Astrocyte (in vitro differentiated cells and primary cell): ENCODE results near the gene JOSD2. TPM values are rescaled to one million over a fixed set of nuclear protein-coding genes. Genes with fewer than 3 reads are reported as not detected.

Experiments used
- DNase-seq: peaks from one replicate; pipeline ENCODE4 v3.0.0-alpha.2; 2010; ENCODE audit warnings: low read depth
- FAIRE-seq: peaks from 2 replicates; lab custom pipeline; 2011; peaks lifted over from hg19 to GRCh38; lab: Jason Lieb, UNC
- H2AFZ ChIP-seq: 2 replicates; pipeline ENCODE4 v1.6.0; 2012; ENCODE audit warnings: low read depth, low read length, inconsistent platforms
- H3K27ac ChIP-seq: 2 replicates; pipeline ENCODE4 v1.5.1; 2011; ENCODE audit warnings: low read depth, low read length, inconsistent platforms
- H3K27me3 ChIP-seq: 2 replicates; pipeline ENCODE4 v1.6.0; 2011; ENCODE audit warnings: low read length, inconsistent platforms; ENCODE audit not compliant: insufficient read depth
- H3K36me3 ChIP-seq: 2 replicates; pipeline ENCODE4 v1.5.1; 2011; ENCODE audit warnings: low read length, inconsistent platforms; ENCODE audit not compliant: insufficient read depth
- H3K4me1 ChIP-seq: 2 replicates; pipeline ENCODE4 v1.5.1; 2011; ENCODE audit warnings: low read length, inconsistent platforms; ENCODE audit not compliant: insufficient read depth
- H3K4me2 ChIP-seq: 2 replicates; pipeline ENCODE4 v1.6.0; 2012; ENCODE audit warnings: low read length, inconsistent platforms
- H3K4me3 ChIP-seq: 2 replicates; pipeline ENCODE4 v1.5.1; 2011; ENCODE audit warnings: low read depth, mild to moderate bottlenecking, low read length, inconsistent platforms; ENCODE audit not compliant: insufficient read depth
- H3K79me2 ChIP-seq: 2 replicates; pipeline ENCODE4 v1.6.0; 2012; ENCODE audit warnings: mild to moderate bottlenecking, low read length, inconsistent platforms; ENCODE audit not compliant: insufficient read depth
- H3K9ac ChIP-seq: 2 replicates; pipeline ENCODE4 v1.6.0; 2012; ENCODE audit warnings: mild to moderate bottlenecking, low read length, inconsistent platforms
- H3K9me3 ChIP-seq: 2 replicates; pipeline ENCODE4 v1.5.1; 2012; ENCODE audit warnings: low read depth, mild to moderate bottlenecking, low read length, inconsistent platforms; ENCODE audit not compliant: insufficient read depth
- H4K20me1 ChIP-seq: 2 replicates; pipeline ENCODE4 v1.6.0; 2012; ENCODE audit warnings: low read length, inconsistent platforms; ENCODE audit not compliant: insufficient read depth
- H3K27ac Mint-ChIP-seq: one replicate; pipeline ENCODE4 v1.8.0; 2021; ENCODE audit warnings: mild to moderate bottlenecking, mixed read lengths; ENCODE audit not compliant: unreplicated experiment
- H3K27me3 Mint-ChIP-seq: one replicate; pipeline ENCODE4 v1.8.0; 2021; ENCODE audit warnings: low read depth, mixed read lengths; ENCODE audit not compliant: unreplicated experiment
- H3K36me3 Mint-ChIP-seq: one replicate; pipeline ENCODE4 v1.8.0; 2021; ENCODE audit warnings: low read depth, mixed read lengths; ENCODE audit not compliant: unreplicated experiment
- H3K4me1 Mint-ChIP-seq: one replicate; pipeline ENCODE4 v1.8.0; 2021; ENCODE audit warnings: low read depth, mixed read lengths; ENCODE audit not compliant: unreplicated experiment
- H3K4me3 Mint-ChIP-seq: one replicate; pipeline ENCODE4 v1.8.0; 2021; ENCODE audit warnings: mild to moderate bottlenecking, moderate library complexity, mixed read lengths; ENCODE audit not compliant: unreplicated experiment
- H3K9me3 Mint-ChIP-seq: one replicate; pipeline ENCODE4 v1.8.0; 2021; ENCODE audit warnings: mild to moderate bottlenecking, mixed read lengths; ENCODE audit not compliant: unreplicated experiment
- CTCF ChIP-seq: IDR thresholded peaks from 2 replicates; pipeline ENCODE4 v1.5.1; 2011; ENCODE audit warnings: low read depth, mild to moderate bottlenecking, inconsistent platforms, low read length, moderate library complexity; ENCODE audit not compliant: insufficient read depth
- EZH2 ChIP-seq: IDR thresholded peaks from 2 replicates; pipeline ENCODE4 v1.6.1; 2012; ENCODE audit warnings: mild to moderate bottlenecking, low read length, inconsistent platforms; ENCODE audit not compliant: insufficient read depth
- total RNA-seq: library from RNA; stranded (reverse); gene quantifications from 2 replicates; pipeline ENCODE4 v1.2.1, GENCODE V29; 2021

Gene JOSD2
- total RNA-seq, 1 donor from 2014 or later, result not detected

- Mint-ChIP-seq H3K27me3 (no peaks in the 10 kb centered on the region), H3K4me3 (no peak overlapping the region), H3K27ac (no peak overlapping the region), H3K4me1 (no peaks in the 10 kb centered on the region), H3K9me3 (peaks cover 19% of the 10 kb centered on the region), H3K36me3 (no peaks in the 10 kb centered on the region)
- peak; percentile 4 for DNase-seq
- TF ChIP-seq EZH2 (no peak), CTCF (no peak)
- no peak overlapping the region for H3K4me2 ChIP-seq
- peaks cover 6% of the 10 kb centered on the region for H3K9me3 ChIP-seq
- no peaks in the 10 kb centered on the region for H3K4me1 ChIP-seq
- H3K9ac ChIP-seq, result no peak overlapping the region
- FAIRE-seq, result no peak
- H3K27me3 ChIP-seq, result no peaks in the 10 kb centered on the region
- no peaks in the 10 kb centered on the region for H3K79me2 ChIP-seq
- no peaks in the 10 kb centered on the region for H3K36me3 ChIP-seq
- H4K20me1 ChIP-seq, result no peaks in the 10 kb centered on the region
- H3K27ac ChIP-seq, result no peak overlapping the region
- H2AFZ ChIP-seq, result no peak overlapping the region
- no peak overlapping the region for H3K4me3 ChIP-seq
Measured at GRCh38 chr19:50537306-50537685, 26.3 kb upstream of the JOSD2 start.

GRCh38 chr19:50536662-50537305, 25.8 kb upstream of the JOSD2 start:
- H3K4me1 ChIP-seq, result no peaks in the 10 kb centered on the region
- Mint-ChIP-seq H3K9me3 (peaks cover 15% of the 10 kb centered on the region), H3K27me3 (no peaks in the 10 kb centered on the region), H3K27ac (no peak overlapping the region), H3K36me3 (no peaks in the 10 kb centered on the region), H3K4me1 (no peaks in the 10 kb centered on the region), H3K4me3 (no peak overlapping the region)
- H3K9me3 ChIP-seq, result peaks cover 8% of the 10 kb centered on the region
- H3K4me3 ChIP-seq, result no peak overlapping the region
- H3K27ac ChIP-seq, result no peak overlapping the region
- H3K27me3 ChIP-seq, result no peaks in the 10 kb centered on the region
- H3K9ac ChIP-seq, result no peak overlapping the region
- TF ChIP-seq CTCF, result no peak
- no peak for TF ChIP-seq EZH2
- H2AFZ ChIP-seq, result no peak overlapping the region
- no peak overlapping the region for H3K4me2 ChIP-seq
- H3K36me3 ChIP-seq, result no peaks in the 10 kb centered on the region
- no peaks in the 10 kb centered on the region for H4K20me1 ChIP-seq
- DNase-seq, result peak; percentile 2
- no peak for FAIRE-seq
- no peaks in the 10 kb centered on the region for H3K79me2 ChIP-seq

- Histone ChIP-seq H4K20me1 (no peaks in the 10 kb centered on the region), H3K27ac (no peak overlapping the region), H3K4me1 (no peaks in the 10 kb centered on the region), H3K9ac (no peak overlapping the region), H3K4me3 (no peak overlapping the region), H3K4me2 (no peak overlapping the region), H2AFZ (no peak overlapping the region), H3K27me3 (no peaks in the 10 kb centered on the region), H3K79me2 (no peaks in the 10 kb centered on the region), H3K9me3 (peaks cover 8% of the 10 kb centered on the region), H3K36me3 (no peaks in the 10 kb centered on the region)
- Mint-ChIP-seq H3K27ac (no peak overlapping the region), H3K9me3 (peaks cover 18% of the 10 kb centered on the region), H3K4me3 (no peak overlapping the region), H3K4me1 (no peaks in the 10 kb centered on the region), H3K27me3 (no peaks in the 10 kb centered on the region), H3K36me3 (no peaks in the 10 kb centered on the region)
- TF ChIP-seq EZH2 (no peak), CTCF (no peak)
- DNase-seq, result no peak
- FAIRE-seq, result no peak
Measured at GRCh38 chr19:50535672-50536187, 24.7 kb upstream of the JOSD2 start.
